ENCODE results near the gene GNB4. TPM values are rescaled to one million over a fixed set of nuclear protein-coding genes. Genes with fewer than 3 reads are reported as not detected.

Gene GNB4
- total and polyA plus RNA-seq, 10 of the 15 experiments (the other 5 are each of a cell fraction or from before 2014, with no cell fraction given): 0.14 to 3.4 (median 1.8) TPM

- TF ChIP-seq YBX1 (IDR thresholded peaks at IDR 0.05) (no peak), LARP7 (IDR thresholded peaks at IDR 0.05) (no peak), BRCA1 (IDR thresholded peaks at IDR 0.05; ENCODE audit: low read depth, low read length) (no peak), ZNF217 (IDR thresholded peaks at IDR 0.05) (no peak), USF1 (IDR thresholded peaks at IDR 0.05; ENCODE audit: borderline replicate concordance, extremely low read length, insufficient read depth, low read depth, low read length) (no peak), ZSCAN29 (IDR thresholded peaks at IDR 0.05) (no peak), SUPT20H (IDR thresholded peaks at IDR 0.05; ENCODE audit: borderline replicate concordance, control insufficient read depth, low read depth, low read length) (no peak)
Measured at GRCh38 chr3:179418610-179419009, 32.7 kb downstream of the GNB4 start (continued).

DNA sequence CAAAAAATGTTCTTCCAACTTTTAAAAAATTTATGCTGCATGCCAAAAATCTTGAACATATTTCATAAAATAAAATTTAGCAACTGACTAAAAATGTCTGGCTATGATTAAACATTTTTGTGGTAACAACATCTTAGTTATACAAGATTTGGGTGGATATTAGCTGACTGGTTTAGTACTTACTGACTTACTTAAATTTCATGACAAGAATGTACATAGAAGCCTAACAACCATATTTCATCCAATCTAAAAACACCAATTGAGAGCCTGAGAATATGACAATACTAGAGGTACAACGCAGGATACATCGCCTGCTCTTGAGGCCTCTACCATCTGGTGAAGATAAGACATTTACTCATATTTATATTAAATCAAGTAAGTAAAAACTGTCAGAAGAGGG, 34.6 kb downstream of the GNB4 start:
- Histone ChIP-seq H2AFZ (ENCODE audit: control insufficient read depth, low read depth, low read length) (no peak overlapping the region), H3K9ac (ENCODE audit: control insufficient read depth, insufficient read depth, low read length) (no peak overlapping the region), H3K27me3 (replicated peaks in 1 of 2; ENCODE audit: control insufficient read depth in 2 of 2, insufficient read depth in 2 of 2, low read length in 1 of 2) (no peaks in the 10 kb centered on the region), H3K4me3 (no peak overlapping the region), H3K79me2 (ENCODE audit: control insufficient read depth, insufficient read depth, low read length) (no peaks in the 10 kb centered on the region), H3K9me3 (replicated peaks; ENCODE audit: control insufficient read depth, insufficient read depth, low read length) (no peaks in the 10 kb centered on the region), H4K20me1 (ENCODE audit: control insufficient read depth, insufficient read depth) (no peaks in the 10 kb centered on the region), H3K4me1 (ENCODE audit: control insufficient read depth, insufficient read depth, low read length) (no peaks in the 10 kb centered on the region), H3K4me2 (ENCODE audit: control insufficient read depth, insufficient read depth) (no peak overlapping the region), H3K36me3 (ENCODE audit: control insufficient read depth in 2 of 2, insufficient read depth in 2 of 2, low read length in 1 of 2) (peaks cover 0 to 6% of the 10 kb centered on the region in 2 experiments; a peak in 1 of 4 replicates), H3K27ac (ENCODE audit: control insufficient read depth, insufficient read depth) (no peak overlapping the region)
- FAIRE-seq (no peak), DNase-seq (ENCODE audit: low read depth, low spot score) (no peak), ATAC-seq (no peak)
- ChIA-PET POLR2A (interaction anchor here (0.5 to 1.2 kb wide), 2 partner anchors 13 to 46 kb away, joined by 3 to 7 read pairs; no protein-coding TSS in a partner anchor), RAD21 (ENCODE audit: unreplicated experiment) (no interaction called here), SMC1A (ENCODE audit: uncharacterized antibody, unreplicated experiment) (interaction anchor here (0.6 to 1.4 kb wide), 2 partner anchors 14 to 175 kb away, joined by 3 to 4 read pairs; no protein-coding TSS in a partner anchor), CTCF (interaction anchor here (0.5 to 0.7 kb wide), 2 partner anchors 54 to 119 kb away, joined by 3 to 5 read pairs; no protein-coding TSS in a partner anchor)
- no TSS peak for BruUV-seq (replicated peaks)
- in situ Hi-C loops (cut with MboI) (no loop called here), intact Hi-C loops (cut with micrococcal nuclease; ENCODE audit: unreplicated experiment) (no loop called here)
- WGBS (ENCODE audit: insufficient coverage, insufficient replicate concordance, low lambda C conversion rate, missing lambda C conversion rate): 100% methylated on average over 2 of the region's 2 CpGs
- TF ChIP-seq YY1 (IDR thresholded peaks at IDR 0.05; ENCODE audit: low read depth, low read length) (no peak), ZNF207 (IDR thresholded peaks at IDR 0.05; ENCODE audit: borderline replicate concordance) (no peak), SP1 (IDR thresholded peaks at IDR 0.05; ENCODE audit: low read depth, low read length) (no peak), NKRF (conservative IDR thresholded peaks at IDR 0.05) (no peak), NFYA (IDR thresholded peaks at IDR 0.05; ENCODE audit: borderline replicate concordance, low read depth, low read length) (no peak), ZNF24 (IDR thresholded peaks at IDR 0.05) (no peak), ZNF622 (IDR thresholded peaks at IDR 0.05) (no peak), PAX8 (IDR thresholded peaks at IDR 0.05) (no peak), IKZF2 (IDR thresholded peaks at IDR 0.05) (no peak)
- TF ChIP-seq, protein P1, sequence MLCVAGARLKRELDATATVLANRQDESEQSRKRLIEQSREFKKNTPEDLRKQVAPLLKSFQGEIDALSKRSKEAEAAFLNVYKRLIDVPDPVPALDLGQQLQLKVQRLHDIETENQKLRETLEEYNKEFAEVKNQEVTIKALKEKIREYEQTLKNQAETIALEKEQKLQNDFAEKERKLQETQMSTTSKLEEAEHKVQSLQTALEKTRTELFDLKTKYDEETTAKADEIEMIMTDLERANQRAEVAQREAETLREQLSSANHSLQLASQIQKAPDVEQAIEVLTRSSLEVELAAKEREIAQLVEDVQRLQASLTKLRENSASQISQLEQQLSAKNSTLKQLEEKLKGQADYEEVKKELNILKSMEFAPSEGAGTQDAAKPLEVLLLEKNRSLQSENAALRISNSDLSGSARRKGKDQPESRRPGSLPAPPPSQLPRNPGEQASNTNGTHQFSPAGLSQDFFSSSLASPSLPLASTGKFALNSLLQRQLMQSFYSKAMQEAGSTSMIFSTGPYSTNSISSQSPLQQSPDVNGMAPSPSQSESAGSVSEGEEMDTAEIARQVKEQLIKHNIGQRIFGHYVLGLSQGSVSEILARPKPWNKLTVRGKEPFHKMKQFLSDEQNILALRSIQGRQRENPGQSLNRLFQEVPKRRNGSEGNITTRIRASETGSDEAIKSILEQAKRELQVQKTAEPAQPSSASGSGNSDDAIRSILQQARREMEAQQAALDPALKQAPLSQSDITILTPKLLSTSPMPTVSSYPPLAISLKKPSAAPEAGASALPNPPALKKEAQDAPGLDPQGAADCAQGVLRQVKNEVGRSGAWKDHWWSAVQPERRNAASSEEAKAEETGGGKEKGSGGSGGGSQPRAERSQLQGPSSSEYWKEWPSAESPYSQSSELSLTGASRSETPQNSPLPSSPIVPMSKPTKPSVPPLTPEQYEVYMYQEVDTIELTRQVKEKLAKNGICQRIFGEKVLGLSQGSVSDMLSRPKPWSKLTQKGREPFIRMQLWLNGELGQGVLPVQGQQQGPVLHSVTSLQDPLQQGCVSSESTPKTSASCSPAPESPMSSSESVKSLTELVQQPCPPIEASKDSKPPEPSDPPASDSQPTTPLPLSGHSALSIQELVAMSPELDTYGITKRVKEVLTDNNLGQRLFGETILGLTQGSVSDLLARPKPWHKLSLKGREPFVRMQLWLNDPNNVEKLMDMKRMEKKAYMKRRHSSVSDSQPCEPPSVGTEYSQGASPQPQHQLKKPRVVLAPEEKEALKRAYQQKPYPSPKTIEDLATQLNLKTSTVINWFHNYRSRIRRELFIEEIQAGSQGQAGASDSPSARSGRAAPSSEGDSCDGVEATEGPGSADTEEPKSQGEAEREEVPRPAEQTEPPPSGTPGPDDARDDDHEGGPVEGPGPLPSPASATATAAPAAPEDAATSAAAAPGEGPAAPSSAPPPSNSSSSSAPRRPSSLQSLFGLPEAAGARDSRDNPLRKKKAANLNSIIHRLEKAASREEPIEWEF (IDR thresholded peaks at IDR 0.05; ENCODE audit: insufficient replicate concordance, low read depth, low read length): no peak

Data from GM12878 (cell line).